Mesenchymal stem cell (in vitro differentiated cells and primary cell): ENCODE measurements around the gene CEBPZ.
A peak's percentile ranks its signal among the peaks of the same experiment; 100 is the strongest.

ENCODE experiments used
- DNase-seq: peaks from one replicate; pipeline ENCODE4 v3.0.0-alpha.2; 2013
- H2AFZ ChIP-seq: one replicate; pipeline ENCODE4 v1.6.1; 2013; ENCODE audit warnings: low read depth, mild to moderate bottlenecking, control low read depth, inconsistent platforms, low read length, moderate library complexity
- H2AK5ac ChIP-seq: 2 replicates; pipeline ENCODE4 v1.6.1; 2013; ENCODE audit warnings: low read length, moderate library complexity, mild to moderate bottlenecking, inconsistent platforms; ENCODE audit not compliant: severe bottlenecking
- H2BK120ac ChIP-seq: one replicate; pipeline ENCODE4 v1.6.1; 2013; ENCODE audit warnings: low read depth, mild to moderate bottlenecking, inconsistent platforms, low read length, moderate library complexity
- H2BK12ac ChIP-seq, 2 experiments: one replicate each; pipeline ENCODE4 v1.6.1; 2013; ENCODE audit warnings: inconsistent platforms in 2 of 2, low read length in 2 of 2, mild to moderate bottlenecking in 2 of 2, moderate library complexity in 2 of 2, control low read depth in 1 of 2
- H2BK15ac ChIP-seq: one replicate; pipeline ENCODE4 v1.6.1; 2013; ENCODE audit warnings: mild to moderate bottlenecking, low read depth, inconsistent platforms; ENCODE audit not compliant: poor library complexity, severe bottlenecking
- H2BK5ac ChIP-seq: 2 replicates; pipeline ENCODE4 v1.6.1; 2013; ENCODE audit warnings: low read depth, mild to moderate bottlenecking, low read length, control low read depth, inconsistent platforms; ENCODE audit not compliant: poor library complexity, severe bottlenecking
- H3K14ac ChIP-seq, 2 experiments: one replicate each; pipeline ENCODE4 v1.6.1; 2013; ENCODE audit warnings: inconsistent platforms in 2 of 2, low read length in 2 of 2, control low read depth in 1 of 2, mild to moderate bottlenecking in 1 of 2, moderate library complexity in 1 of 2
- H3K18ac ChIP-seq, 2 experiments: one replicate each; pipeline ENCODE4 v1.6.1; 2013; ENCODE audit warnings: inconsistent platforms in 2 of 2, low read length in 2 of 2, control low read depth in 1 of 2, low read depth in 1 of 2, mild to moderate bottlenecking in 1 of 2
- H3K23ac ChIP-seq, 2 experiments: one replicate each; pipeline ENCODE4 v1.6.1; 2013; ENCODE audit warnings: inconsistent platforms in 2 of 2, low read length in 2 of 2, mild to moderate bottlenecking in 2 of 2, moderate library complexity in 2 of 2, control low read depth in 1 of 2
- H3K27ac ChIP-seq: 2 replicates; pipeline ENCODE4 v1.5.1; 2013; ENCODE audit warnings: mild to moderate bottlenecking, moderate library complexity, low read length, control low read depth, inconsistent platforms; ENCODE audit not compliant: poor library complexity, severe bottlenecking
- H3K27me3 ChIP-seq, 2 experiments: 2 replicates each; pipeline versions ENCODE4 v1.6.1 to v1.7.0; 2013; ENCODE audit warnings: low read length in 2 of 2, mild to moderate bottlenecking in 2 of 2, moderate library complexity in 2 of 2, control low read depth in 1 of 2, inconsistent platforms in 1 of 2; ENCODE audit not compliant: control insufficient read depth in 1 of 2, insufficient read depth in 1 of 2
- H3K36me3 ChIP-seq, 2 experiments: 2 replicates each; pipeline versions ENCODE4 v1.6.1 to v1.7.0; 2013; ENCODE audit warnings: low read length in 2 of 2, control low read depth in 1 of 2, inconsistent platforms in 1 of 2, low read depth in 1 of 2, mild to moderate bottlenecking in 1 of 2; ENCODE audit not compliant: insufficient read depth in 2 of 2, control insufficient read depth in 1 of 2
- H3K4ac ChIP-seq, 2 experiments: one replicate each; pipeline ENCODE4 v1.6.1; 2013; ENCODE audit warnings: inconsistent platforms in 2 of 2, low read length in 2 of 2, mild to moderate bottlenecking in 2 of 2, moderate library complexity in 2 of 2, control low read depth in 1 of 2, low read depth in 1 of 2
- H3K4me1 ChIP-seq: 2 replicates; pipeline ENCODE4 v1.6.1; 2013; ENCODE audit warnings: low read depth, low read length, control low read depth; ENCODE audit not compliant: control insufficient read depth, insufficient read depth
- H3K4me2 ChIP-seq: 2 replicates; pipeline ENCODE4 v1.6.1; 2013; ENCODE audit warnings: low read length, mild to moderate bottlenecking, inconsistent platforms; ENCODE audit not compliant: poor library complexity, severe bottlenecking
- H3K4me3 ChIP-seq, 2 experiments: 2 replicates each; pipeline versions ENCODE4 v1.5.1 to v1.7.0; 2013; ENCODE audit warnings: low read length in 2 of 2, mild to moderate bottlenecking in 2 of 2, control low read depth in 1 of 2, low read depth in 1 of 2; ENCODE audit not compliant: insufficient read depth in 1 of 2
- H3K79me1 ChIP-seq: replicated peaks from 2 replicates; pipeline ENCODE4 v1.6.1; 2013; ENCODE audit warnings: mild to moderate bottlenecking, control low read depth, low read length, inconsistent platforms; ENCODE audit not compliant: poor library complexity, severe bottlenecking
- H3K9ac ChIP-seq: 2 replicates; pipeline ENCODE4 v1.7.0; 2013; ENCODE audit warnings: mild to moderate bottlenecking, low read length, moderate library complexity
- H3K9me3 ChIP-seq: 2 replicates; pipeline ENCODE4 v1.7.0; 2013; ENCODE audit warnings: mild to moderate bottlenecking, low read length; ENCODE audit not compliant: control insufficient read depth
- H4K8ac ChIP-seq: one replicate; pipeline ENCODE4 v1.6.1; 2013; ENCODE audit warnings: inconsistent platforms, mild to moderate bottlenecking, low read length, moderate library complexity
- H4K91ac ChIP-seq: one replicate; pipeline ENCODE4 v1.6.1; 2013; ENCODE audit warnings: mild to moderate bottlenecking, low read length, inconsistent platforms
- WGBS: methylation state at CpG from one replicate; pipeline ENCODE4 v1.1.7; 2013; ENCODE audit warnings: mixed read lengths; 5-methylcytosine and 5-hydroxymethylcytosine counted together

Gene CEBPZ

GRCh38 chr2:37262522-37262921 is 31.1 kb upstream of the CEBPZ start:
- H2BK15ac ChIP-seq: no peak overlapping the region
- no peak overlapping the region for H3K9ac ChIP-seq
- H3K9me3 ChIP-seq: no peaks in the 10 kb centered on the region
- H2BK12ac ChIP-seq: no peak overlapping the region
- no peak overlapping the region for H3K23ac ChIP-seq
- no peaks in the 10 kb centered on the region for H3K27me3 ChIP-seq
- no peak overlapping the region for H3K4me3 ChIP-seq
- H2BK5ac ChIP-seq: no peak overlapping the region
- no peak overlapping the region for H4K91ac ChIP-seq
- no peaks in the 10 kb centered on the region for H3K4me1 ChIP-seq
- H3K4ac ChIP-seq: no peak overlapping the region
- no peak overlapping the region for H2AK5ac ChIP-seq
- no peak overlapping the region for H2BK120ac ChIP-seq
- H3K79me1 ChIP-seq: peaks cover 1% of the 10 kb centered on the region
- 100% methylated on average over 1 of the region's 2 CpGs for WGBS
- H3K14ac ChIP-seq: no peak overlapping the region
- H3K27ac ChIP-seq: no peak overlapping the region
- DNase-seq: no peak
- peaks cover 5 to 93% of the 10 kb centered on the region in 2 experiments for H3K36me3 ChIP-seq
- no peak overlapping the region for H4K8ac ChIP-seq
- no peak overlapping the region for H2AFZ ChIP-seq
- no peak overlapping the region for H3K18ac ChIP-seq
- no peak overlapping the region for H3K4me2 ChIP-seq

GRCh38 chr2:37250869-37251740 is 19.7 kb upstream of the CEBPZ start:
- no peak overlapping the region for H3K4me3 ChIP-seq
- H4K8ac ChIP-seq: no peak overlapping the region
- no peak overlapping the region for H3K9ac ChIP-seq
- WGBS: 96% methylated on average over 4 of the region's 5 CpGs
- DNase-seq: peak; percentile 17
- no peak overlapping the region for H2BK15ac ChIP-seq
- H3K36me3 ChIP-seq: peaks cover 12 to 98% of the 10 kb centered on the region in 2 experiments
- no peaks in the 10 kb centered on the region for H3K9me3 ChIP-seq
- H2BK5ac ChIP-seq: no peak overlapping the region
- peaks cover 15% of the 10 kb centered on the region for H3K79me1 ChIP-seq
- H2BK12ac ChIP-seq: no peak overlapping the region
- H3K4ac ChIP-seq: no peak overlapping the region
- no peaks in the 10 kb centered on the region for H3K4me1 ChIP-seq
- no peaks in the 10 kb centered on the region for H3K27me3 ChIP-seq
- no peak overlapping the region for H3K18ac ChIP-seq
- no peak overlapping the region for H3K27ac ChIP-seq
- no peak overlapping the region for H2AK5ac ChIP-seq
- no peak overlapping the region for H3K23ac ChIP-seq
- no peak overlapping the region for H2BK120ac ChIP-seq
- H2AFZ ChIP-seq: no peak overlapping the region
- no peak overlapping the region for H3K14ac ChIP-seq
- no peak overlapping the region for H3K4me2 ChIP-seq
- no peak overlapping the region for H4K91ac ChIP-seq

- no peak overlapping the region for H4K8ac ChIP-seq
- H3K27me3 ChIP-seq: no peaks in the 10 kb centered on the region
- no peak overlapping the region for H3K14ac ChIP-seq
- H3K23ac ChIP-seq: no peak overlapping the region
- no peak overlapping the region for H3K27ac ChIP-seq
- DNase-seq: peak; percentile 18
- H2BK5ac ChIP-seq: no peak overlapping the region
- H2AFZ ChIP-seq: no peak overlapping the region
- H3K4me3 ChIP-seq: no peak overlapping the region
- no peak overlapping the region for H2BK15ac ChIP-seq
- no peak overlapping the region for H2AK5ac ChIP-seq
- H3K9ac ChIP-seq: no peak overlapping the region
- H3K4me1 ChIP-seq: no peaks in the 10 kb centered on the region
- no peaks in the 10 kb centered on the region for H3K9me3 ChIP-seq
- peaks cover 3% of the 10 kb centered on the region for H3K79me1 ChIP-seq
- no peak overlapping the region for H2BK120ac ChIP-seq
- H3K4me2 ChIP-seq: no peak overlapping the region
- peaks cover 12 to 99% of the 10 kb centered on the region in 2 experiments for H3K36me3 ChIP-seq
- H3K4ac ChIP-seq: no peak overlapping the region
- H4K91ac ChIP-seq: no peak overlapping the region
- H3K18ac ChIP-seq: no peak overlapping the region
- no peak overlapping the region for H2BK12ac ChIP-seq
Measured at GRCh38 chr2:37246205-37246604, 14.8 kb upstream of the CEBPZ start.

GRCh38 chr2:37244755-37245154 is 13.4 kb upstream of the CEBPZ start:
- Histone ChIP-seq H4K91ac (no peak overlapping the region), H3K4me1 (no peaks in the 10 kb centered on the region), H3K4me3 (no peak overlapping the region), H2AFZ (no peak overlapping the region), H3K23ac (no peak overlapping the region), H4K8ac (no peak overlapping the region), H3K14ac (no peak overlapping the region), H2BK15ac (no peak overlapping the region), H2BK12ac (no peak overlapping the region), H3K27me3 (no peaks in the 10 kb centered on the region), H3K9ac (no peak overlapping the region), H2BK120ac (no peak overlapping the region), H3K4me2 (no peak overlapping the region), H3K9me3 (no peaks in the 10 kb centered on the region), H2BK5ac (no peak overlapping the region), H3K18ac (no peak overlapping the region), H3K36me3 (peaks cover 15 to 99% of the 10 kb centered on the region in 2 experiments), H3K79me1 (peaks cover 6% of the 10 kb centered on the region), H3K4ac (no peak overlapping the region), H2AK5ac (no peak overlapping the region), H3K27ac (no peak overlapping the region)
- DNase-seq: no peak
- WGBS: 96% methylated on average over 2 of the region's 3 CpGs
